Activated CD8-positive, alpha-beta T cell treated with anti-CD3 and anti-CD28 coated beads for 36 hours (primary cell): ENCODE measurements around the gene STIM2. TPM values are rescaled to one million over a fixed set of nuclear protein-coding genes. Genes with fewer than 3 reads are reported as not detected.

Experiments
- ATAC-seq: fragments of 200-7000 bp; cut with Tn5 transposase; one replicate; pipeline ENCODE4 v1.10.0; 2021; ENCODE audit warnings: mild to moderate bottlenecking, moderate library complexity
- CTCF ChIA-PET: fragments of 350-600 bp; sonication (Branson Sonifier 250); formaldehyde crosslinking; loops from one replicate; lab custom pipeline; 2021; ENCODE audit warnings: antibody characterized with exemption; lab: Charles Lee
- POLR2A ChIA-PET: fragments of 350-600 bp; sonication (Branson Sonifier 250); formaldehyde crosslinking; loops from one replicate; lab custom pipeline; 2021; ENCODE audit warnings: antibody characterized with exemption; lab: Charles Lee
- DNase-seq: peaks from one replicate; pipeline ENCODE4 v3.0.0-alpha.2; 2020
- H3K27ac Mint-ChIP-seq: one replicate; pipeline ENCODE4 v1.8.0; 2021; ENCODE audit warnings: mild to moderate bottlenecking, mixed read lengths
- H3K27me3 Mint-ChIP-seq: one replicate; pipeline ENCODE4 v1.8.0; 2021; ENCODE audit warnings: mixed read lengths
- H3K36me3 Mint-ChIP-seq: one replicate; pipeline ENCODE4 v1.8.0; 2021; ENCODE audit warnings: low read depth, mixed read lengths
- H3K4me1 Mint-ChIP-seq: one replicate; pipeline ENCODE4 v1.8.0; 2021; ENCODE audit warnings: low read depth, mixed read lengths
- H3K4me3 Mint-ChIP-seq: one replicate; pipeline ENCODE4 v1.8.0; 2021; ENCODE audit warnings: mild to moderate bottlenecking, moderate library complexity, mixed read lengths
- H3K9me3 Mint-ChIP-seq: one replicate; pipeline ENCODE4 v1.8.0; 2021; ENCODE audit warnings: mixed read lengths
- CTCF ChIP-seq: fragments of 200-600 bp; IDR thresholded peaks from one replicate; pipeline ENCODE4 v1.8.0; 2022; ENCODE audit warnings: antibody characterized with exemption, mild to moderate bottlenecking
- intact Hi-C: fragments of 100-400 bp; cut with micrococcal nuclease; formaldehyde crosslinking; loops from one replicate; pipeline ENCODE4 v1.10.0; 2022
- total RNA-seq, 2 experiments: library from RNA; stranded (reverse); gene quantifications; one replicate each; pipeline ENCODE4 v1.2.3, GENCODE V29; 2021

Gene STIM2
- total RNA-seq, 2 experiments from 2014 or later = 44.4 to 46.6 TPM

- Mint-ChIP-seq H3K27me3 (no peaks in the 10 kb centered on the region), H3K27ac (peak overlapping the region; percentile 39), H3K4me3 (no peak overlapping the region), H3K36me3 (peaks cover 22% of the 10 kb centered on the region), H3K4me1 (peaks cover 50% of the 10 kb centered on the region), H3K9me3 (peaks cover 6% of the 10 kb centered on the region)
- intact Hi-C loops = no loop called here
- ChIA-PET CTCF (interaction anchor here (1.8 to 2.1 kb wide), 2 partner anchors 12 to 14 kb away, joined by 5 to 9 read pairs; no protein-coding TSS in a partner anchor), POLR2A (interaction anchor here (1.4 kb wide), 1 partner anchor 126 kb away, joined by 6 read pairs; the partner anchor contains the start of gene STIM2)
- no peak for TF ChIP-seq CTCF
- ATAC-seq (no peak), DNase-seq (no peak)
Observed at GRCh38 chr4:26987191-26987590, 126.5 kb downstream of the STIM2 start.

DNA sequence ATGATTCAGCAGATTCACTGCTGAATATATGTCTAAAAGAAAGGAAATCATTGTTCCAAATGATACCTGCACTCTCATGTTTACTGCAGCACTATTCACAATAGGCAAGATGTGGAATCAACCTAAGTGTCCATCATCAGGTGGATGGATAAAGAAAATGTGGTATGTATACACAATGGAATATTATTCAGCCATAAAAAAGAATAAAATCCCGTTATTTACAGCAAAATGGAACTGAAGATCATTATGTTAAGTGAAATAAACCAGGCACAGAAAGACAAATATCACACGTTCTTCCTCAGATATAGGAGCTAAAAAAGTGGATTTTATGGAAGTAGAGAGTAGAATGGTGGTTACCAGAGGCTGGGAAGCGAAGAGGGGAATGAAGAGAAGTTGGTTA is 130.4 kb downstream of the STIM2 start:
- intact Hi-C loops = no loop called here
- POLR2A ChIA-PET = interaction anchor here (0.6 kb wide), 1 partner anchor 130 kb away, joined by 3 read pairs; the partner anchor contains the start of gene STIM2
- no peak overlapping the region for H3K4me3 Mint-ChIP-seq
- peaks cover 6% of the 10 kb centered on the region for H3K9me3 Mint-ChIP-seq
- no peak overlapping the region for H3K27ac Mint-ChIP-seq
- H3K4me1 Mint-ChIP-seq = peaks cover 33% of the 10 kb centered on the region
- H3K36me3 Mint-ChIP-seq = peaks cover 24% of the 10 kb centered on the region
- no peak for TF ChIP-seq CTCF
- no peaks in the 10 kb centered on the region for H3K27me3 Mint-ChIP-seq
- CTCF ChIA-PET = interaction anchor here (0.8 to 3.8 kb wide), 2 partner anchors 19 to 104 kb away, joined by 3 to 9 read pairs; no protein-coding TSS in a partner anchor
- no peak for ATAC-seq
- no peak for DNase-seq

- H3K27me3 Mint-ChIP-seq = no peaks in the 10 kb centered on the region
- intact Hi-C loops = no loop called here
- peak; percentile 51 for DNase-seq
- peaks cover 31% of the 10 kb centered on the region for H3K36me3 Mint-ChIP-seq
- no peak for TF ChIP-seq CTCF
- CTCF ChIA-PET = interaction anchor here (1.0 to 3.8 kb wide), 6 partner anchors 10 to 126 kb away, joined by 3 to 20 read pairs (median 6); no protein-coding TSS in a partner anchor
- no peak overlapping the region for H3K27ac Mint-ChIP-seq
- H3K9me3 Mint-ChIP-seq = peaks cover 6% of the 10 kb centered on the region
- peaks cover 28% of the 10 kb centered on the region for H3K4me1 Mint-ChIP-seq
- peak; percentile 54 for ATAC-seq
- POLR2A ChIA-PET = no interaction called here
- no peak overlapping the region for H3K4me3 Mint-ChIP-seq
Observed at GRCh38 chr4:26992657-26993361, 132.2 kb downstream of the STIM2 start.

DNA sequence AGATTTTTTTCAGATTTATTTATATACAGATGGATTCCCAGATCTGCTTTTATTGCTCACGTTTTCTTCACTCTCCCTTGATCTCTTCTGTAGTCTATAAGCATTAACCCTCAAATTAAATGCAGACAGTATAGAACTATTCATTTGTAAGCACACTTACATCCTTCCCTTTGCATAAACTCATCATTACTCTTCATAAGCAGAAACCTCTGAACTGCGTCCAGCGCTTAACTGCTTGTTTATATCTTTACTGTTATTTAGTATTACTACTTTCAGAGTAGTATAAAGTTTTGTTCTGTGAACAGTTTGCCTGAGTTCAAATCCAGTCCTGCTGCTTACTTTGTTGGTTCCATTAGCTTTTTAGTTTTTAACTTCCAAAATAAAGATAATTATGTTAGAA is 132.9 kb downstream of the STIM2 start:
- POLR2A ChIA-PET = interaction anchor here (1.2 to 1.8 kb wide), 3 partner anchors 10 to 136 kb away, joined by 4 to 9 read pairs (median 4); partner anchors contain the start of gene STIM2

More for the DNA sequence above, 132.9 kb downstream of the STIM2 start:
- Mint-ChIP-seq H3K27me3 (no peaks in the 10 kb centered on the region), H3K4me1 (peaks cover 24% of the 10 kb centered on the region), H3K36me3 (peaks cover 28% of the 10 kb centered on the region), H3K27ac (no peak overlapping the region), H3K4me3 (no peak overlapping the region), H3K9me3 (peaks cover 6% of the 10 kb centered on the region)
- ATAC-seq (no peak), DNase-seq (no peak)
- no peak for TF ChIP-seq CTCF
- CTCF ChIA-PET = interaction anchor here (1.0 to 3.8 kb wide), 5 partner anchors 9 to 126 kb away, joined by 3 to 20 read pairs (median 7); no protein-coding TSS in a partner anchor
- intact Hi-C loops = no loop called here
